Measurements from ENCODE around the gene PLSCR1. TPM values are rescaled to one million over a fixed set of nuclear protein-coding genes. Genes with fewer than 3 reads are reported as not detected.

Gene PLSCR1
- total and polyA plus RNA-seq, 5 donors from 2014 or later = 7.2 to 20.7 (median 17.0) TPM

GRCh38 chr3:146507331-146508120 lies 36.9 kb downstream of the PLSCR1 start:
- Histone ChIP-seq H3K9me3 (ENCODE audit: control insufficient read depth in 2 of 2, low read length in 2 of 2) (no peaks in the 10 kb centered on the region), H3K27ac (ENCODE audit: insufficient read depth, low read length, poor library complexity, severe bottlenecking) (no peak overlapping the region), H3K27me3 (ENCODE audit: control insufficient read depth, insufficient read depth, low read length) (no peaks in the 10 kb centered on the region), H3K36me3 (ENCODE audit: control insufficient read depth, insufficient read depth, low read length) (no peaks in the 10 kb centered on the region), H3K4me1 (ENCODE audit: control insufficient read depth, insufficient read depth, low read length, poor library complexity, severe bottlenecking) (no peaks in the 10 kb centered on the region), H3K4me3 (ENCODE audit: low read depth, low read length) (no peak overlapping the region)
- no peak for ATAC-seq (ENCODE audit: low read depth in 2 of 2)
- H3K4me3 Mint-ChIP-seq = no peak overlapping the region
- DNase-seq = no peak
- no peaks in the 10 kb centered on the region for H3K36me3 Mint-ChIP-seq
- H3K4me1 Mint-ChIP-seq = peaks cover 0 to 6% (median 0%) of the 10 kb centered on the region in 4 donors
- H3K27me3 Mint-ChIP-seq = peaks cover 4% of the 10 kb centered on the region
- no peaks in the 10 kb centered on the region for H3K9me3 Mint-ChIP-seq
- no peak overlapping the region for H3K27ac Mint-ChIP-seq

GRCh38 chr3:146505516-146505915 lies 38.9 kb downstream of the PLSCR1 start:
- H3K4me3 Mint-ChIP-seq = no peak overlapping the region
- no peaks in the 10 kb centered on the region for H3K36me3 Mint-ChIP-seq
- no peak overlapping the region for H3K27ac ChIP-seq (ENCODE audit: insufficient read depth, low read length, poor library complexity, severe bottlenecking)
- H3K9me3 ChIP-seq (ENCODE audit: control insufficient read depth in 2 of 2, low read length in 2 of 2) = no peaks in the 10 kb centered on the region
- H3K36me3 ChIP-seq (ENCODE audit: control insufficient read depth, insufficient read depth, low read length) = no peaks in the 10 kb centered on the region
- peaks cover 4% of the 10 kb centered on the region for H3K27me3 Mint-ChIP-seq
- H3K9me3 Mint-ChIP-seq = no peaks in the 10 kb centered on the region
- H3K4me1 ChIP-seq (ENCODE audit: control insufficient read depth, insufficient read depth, low read length, poor library complexity, severe bottlenecking) = no peaks in the 10 kb centered on the region
- no peak overlapping the region for H3K4me3 ChIP-seq (ENCODE audit: low read depth, low read length)
- ATAC-seq (ENCODE audit: low read depth in 2 of 2) = no peak
- no peak for DNase-seq
- H3K4me1 Mint-ChIP-seq = peaks cover 0 to 2% (median 0%) of the 10 kb centered on the region in 4 donors
- H3K27ac Mint-ChIP-seq = no peak overlapping the region
- H3K27me3 ChIP-seq (ENCODE audit: control insufficient read depth, insufficient read depth, low read length) = no peaks in the 10 kb centered on the region

- peaks cover 0 to 2% (median 0%) of the 10 kb centered on the region in 4 donors for H3K4me1 Mint-ChIP-seq
- no peaks in the 10 kb centered on the region for H3K36me3 ChIP-seq (ENCODE audit: control insufficient read depth, insufficient read depth, low read length)
- H3K4me1 ChIP-seq (ENCODE audit: control insufficient read depth, insufficient read depth, low read length, poor library complexity, severe bottlenecking) = no peaks in the 10 kb centered on the region
- H3K27me3 ChIP-seq (ENCODE audit: control insufficient read depth, insufficient read depth, low read length) = no peaks in the 10 kb centered on the region
- DNase-seq = no peak
- H3K4me3 Mint-ChIP-seq = no peak overlapping the region
- H3K4me3 ChIP-seq (ENCODE audit: low read depth, low read length) = no peak overlapping the region
- no peaks in the 10 kb centered on the region for H3K9me3 ChIP-seq (ENCODE audit: control insufficient read depth in 2 of 2, low read length in 2 of 2)
- H3K27ac ChIP-seq (ENCODE audit: insufficient read depth, low read length, poor library complexity, severe bottlenecking) = no peak overlapping the region
- ATAC-seq (ENCODE audit: low read depth in 2 of 2) = no peak
- no peaks in the 10 kb centered on the region for H3K9me3 Mint-ChIP-seq
- peaks cover 4% of the 10 kb centered on the region for H3K27me3 Mint-ChIP-seq
- H3K27ac Mint-ChIP-seq = no peak overlapping the region
- no peaks in the 10 kb centered on the region for H3K36me3 Mint-ChIP-seq
These were observed 39.8 kb downstream of the PLSCR1 start for GRCh38 chr3:146504498-146505197.

GRCh38 chr3:146503461-146504202 lies 40.8 kb downstream of the PLSCR1 start:
- no peaks in the 10 kb centered on the region for H3K9me3 ChIP-seq (ENCODE audit: control insufficient read depth in 2 of 2, low read length in 2 of 2)
- H3K27me3 ChIP-seq (ENCODE audit: control insufficient read depth, insufficient read depth, low read length) = no peaks in the 10 kb centered on the region
- Mint-ChIP-seq H3K9me3 (no peaks in the 10 kb centered on the region), H3K36me3 (no peaks in the 10 kb centered on the region), H3K27me3 (peaks cover 4% of the 10 kb centered on the region), H3K4me1 (peaks cover 0 to 2% (median 0%) of the 10 kb centered on the region in 4 donors), H3K4me3 (no peak overlapping the region), H3K27ac (peak overlapping the region in 1 of 3 donors; percentile 6)
- DNase-seq (no peak), ATAC-seq (ENCODE audit: low read depth in 2 of 2) (no peak)
- no peaks in the 10 kb centered on the region for H3K4me1 ChIP-seq (ENCODE audit: control insufficient read depth, insufficient read depth, low read length, poor library complexity, severe bottlenecking)
- H3K36me3 ChIP-seq (ENCODE audit: control insufficient read depth, insufficient read depth, low read length) = no peaks in the 10 kb centered on the region
- no peak overlapping the region for H3K27ac ChIP-seq (ENCODE audit: insufficient read depth, low read length, poor library complexity, severe bottlenecking)
- no peak overlapping the region for H3K4me3 ChIP-seq (ENCODE audit: low read depth, low read length)

GRCh38 chr3:146502887-146503460 lies 41.4 kb downstream of the PLSCR1 start:
- no peak for DNase-seq
- Mint-ChIP-seq H3K4me3 (no peak overlapping the region), H3K36me3 (no peaks in the 10 kb centered on the region), H3K4me1 (peaks cover 0 to 6% (median 2%) of the 10 kb centered on the region in 4 donors), H3K27me3 (peaks cover 4% of the 10 kb centered on the region), H3K9me3 (peaks cover 0 to 2% (median 0%) of the 10 kb centered on the region in 7 donors), H3K27ac (no peak overlapping the region)
- H3K4me1 ChIP-seq (ENCODE audit: control insufficient read depth, insufficient read depth, low read length, poor library complexity, severe bottlenecking) = peaks cover 4% of the 10 kb centered on the region
- H3K4me3 ChIP-seq (ENCODE audit: low read depth, low read length) = no peak overlapping the region
- H3K36me3 ChIP-seq (ENCODE audit: control insufficient read depth, insufficient read depth, low read length) = no peaks in the 10 kb centered on the region
- ATAC-seq (ENCODE audit: low read depth in 2 of 2) = no peak
- no peaks in the 10 kb centered on the region for H3K27me3 ChIP-seq (ENCODE audit: control insufficient read depth, insufficient read depth, low read length)
- H3K27ac ChIP-seq (ENCODE audit: insufficient read depth, low read length, poor library complexity, severe bottlenecking) = no peak overlapping the region
- H3K9me3 ChIP-seq (ENCODE audit: control insufficient read depth in 2 of 2, low read length in 2 of 2) = no peaks in the 10 kb centered on the region

GRCh38 chr3:146501752-146502151 lies 42.7 kb downstream of the PLSCR1 start:
- Mint-ChIP-seq H3K36me3 (no peaks in the 10 kb centered on the region), H3K27ac (no peak overlapping the region), H3K9me3 (peaks cover 0 to 4% (median 0%) of the 10 kb centered on the region in 7 donors), H3K27me3 (peaks cover 4% of the 10 kb centered on the region), H3K4me1 (peaks cover 0 to 7% (median 2%) of the 10 kb centered on the region in 4 donors), H3K4me3 (no peak overlapping the region)
- ATAC-seq (ENCODE audit: low read depth in 2 of 2) = no peak
- Histone ChIP-seq H3K27ac (ENCODE audit: insufficient read depth, low read length, poor library complexity, severe bottlenecking) (no peak overlapping the region), H3K4me3 (ENCODE audit: low read depth, low read length) (no peak overlapping the region), H3K9me3 (ENCODE audit: control insufficient read depth in 2 of 2, low read length in 2 of 2) (no peaks in the 10 kb centered on the region), H3K36me3 (ENCODE audit: control insufficient read depth, insufficient read depth, low read length) (no peaks in the 10 kb centered on the region), H3K4me1 (ENCODE audit: control insufficient read depth, insufficient read depth, low read length, poor library complexity, severe bottlenecking) (peaks cover 5% of the 10 kb centered on the region), H3K27me3 (ENCODE audit: control insufficient read depth, insufficient read depth, low read length) (no peaks in the 10 kb centered on the region)
- no peak for DNase-seq

- H3K4me3 Mint-ChIP-seq = no peak overlapping the region
- peaks cover 0 to 4% (median 2%) of the 10 kb centered on the region in 7 donors for H3K9me3 Mint-ChIP-seq
- H3K27ac Mint-ChIP-seq = no peak overlapping the region
- H3K9me3 ChIP-seq (ENCODE audit: control insufficient read depth in 2 of 2, low read length in 2 of 2) = no peaks in the 10 kb centered on the region
- no peaks in the 10 kb centered on the region for H3K36me3 Mint-ChIP-seq
- no peak overlapping the region for H3K4me3 ChIP-seq (ENCODE audit: low read depth, low read length)
- no peak overlapping the region for H3K27ac ChIP-seq (ENCODE audit: insufficient read depth, low read length, poor library complexity, severe bottlenecking)
- H3K27me3 Mint-ChIP-seq = peaks cover 8% of the 10 kb centered on the region
- DNase-seq = no peak
- no peaks in the 10 kb centered on the region for H3K36me3 ChIP-seq (ENCODE audit: control insufficient read depth, insufficient read depth, low read length)
- peaks cover 0 to 7% (median 1%) of the 10 kb centered on the region in 4 donors for H3K4me1 Mint-ChIP-seq
- ATAC-seq (ENCODE audit: low read depth in 2 of 2) = no peak
- peaks cover 5% of the 10 kb centered on the region for H3K4me1 ChIP-seq (ENCODE audit: control insufficient read depth, insufficient read depth, low read length, poor library complexity, severe bottlenecking)
- no peaks in the 10 kb centered on the region for H3K27me3 ChIP-seq (ENCODE audit: control insufficient read depth, insufficient read depth, low read length)
These were observed 44.7 kb downstream of the PLSCR1 start for GRCh38 chr3:146499701-146500100.
